Left kidney (tissue), 2 donors: ENCODE results near the gene C6orf62. TPM values are rescaled to one million over a fixed set of nuclear protein-coding genes. Genes with fewer than 3 reads are reported as not detected.
A peak's percentile ranks its signal among the peaks of the same experiment; 100 is the strongest.
"Not testable (repeated sequence)": the region's sequence is repeated elsewhere in the genome, so short reads cannot be mapped to it uniquely, and the experiment has no call there.

Experiments
- DNase-seq: peaks from one replicate; pipeline ENCODE4 v3.0.0-alpha.2; 2013
- polyA plus RNA-seq: library from polyadenylated mRNA; unstranded; fragments of 120-200 nt; gene quantifications from one replicate; pipeline ENCODE4 v1.2.1, GENCODE V29; 2013; ENCODE audit not compliant: insufficient read length

C6orf62 gene
- polyA plus RNA-seq, 1 donor: 146 TPM

GRCh38 chr6:24743944-24744335 lies 25.0 kb upstream of the C6orf62 start:
- DNase-seq: no peak

GRCh38 chr6:24743265-24743943 lies 24.4 kb upstream of the C6orf62 start:
- DNase-seq: no peak

GRCh38 chr6:24742216-24742738 lies 23.3 kb upstream of the C6orf62 start:
- DNase-seq: no peak

GRCh38 chr6:24740861-24741260 lies 21.9 kb upstream of the C6orf62 start:
- no peak for DNase-seq

- DNase-seq: no peak
Measured at GRCh38 chr6:24738741-24739140, 19.8 kb upstream of the C6orf62 start.

GRCh38 chr6:24734710-24735109 lies 15.8 kb upstream of the C6orf62 start:
- DNase-seq: not testable (repeated sequence)

GRCh38 chr6:24734166-24734565 lies 15.2 kb upstream of the C6orf62 start:
- DNase-seq: no peak

GRCh38 chr6:24731456-24732134 lies 12.6 kb upstream of the C6orf62 start:
- not testable (repeated sequence) for DNase-seq

- DNase-seq: not testable (repeated sequence)
Measured at GRCh38 chr6:24730653-24731052, 11.7 kb upstream of the C6orf62 start.

- no peak for DNase-seq
Measured at GRCh38 chr6:24723270-24723669, 4.3 kb upstream of the C6orf62 start.

GRCh38 chr6:24721461-24722215 lies 2.7 kb upstream of the C6orf62 start:
- DNase-seq: no peak

GRCh38 chr6:24720604-24721460 lies 1.9 kb upstream of the C6orf62 start:
- DNase-seq: peak; percentile 100

GRCh38 chr6:24720131-24720603 lies 1.2 kb upstream of the C6orf62 start:
- peak; percentile 39 for DNase-seq

- DNase-seq: no peak
Measured at GRCh38 chr6:24718449-24719124, 367 bp downstream of the C6orf62 start.

- DNase-seq: not testable (repeated sequence)
Measured at GRCh38 chr6:24716602-24717148, 2.3 kb downstream of the C6orf62 start.

- DNase-seq: no peak
Measured at GRCh38 chr6:24710519-24711303, 8.2 kb downstream of the C6orf62 start.

- no peak for DNase-seq
Measured at GRCh38 chr6:24709014-24709711, 9.8 kb downstream of the C6orf62 start.

- DNase-seq: no peak
Measured at GRCh38 chr6:24708612-24709011, 10.3 kb downstream of the C6orf62 start.

GRCh38 chr6:24704468-24704867 lies 14.5 kb downstream of the C6orf62 start:
- DNase-seq: no peak
